Esophagus squamous epithelium (tissue), 4 donors: Measurements from ENCODE around the gene MPC1L.

Experiments
- CTCF ChIP-seq, 6 experiments: fragments of 450-650 bp in 4 of 6; fragments of 200-600 bp in 2 of 6; sonication (generic) in 2 of 6; IDR thresholded peaks; one replicate each; pipeline ENCODE4 v1.5.1; 2016 to 2019; ENCODE audit warnings: antibody characterized with exemption in 6 of 6, mild to moderate bottlenecking in 4 of 6, moderate library complexity in 4 of 6
- POLR2A ChIP-seq, 4 donors: fragments of 450-650 bp; IDR thresholded peaks; one replicate each; pipeline ENCODE4 v1.6.1; 2017; ENCODE audit warnings: antibody characterized with exemption in 4 of 4, mild to moderate bottlenecking in 4 of 4, moderate library complexity in 3 of 4

DNA sequence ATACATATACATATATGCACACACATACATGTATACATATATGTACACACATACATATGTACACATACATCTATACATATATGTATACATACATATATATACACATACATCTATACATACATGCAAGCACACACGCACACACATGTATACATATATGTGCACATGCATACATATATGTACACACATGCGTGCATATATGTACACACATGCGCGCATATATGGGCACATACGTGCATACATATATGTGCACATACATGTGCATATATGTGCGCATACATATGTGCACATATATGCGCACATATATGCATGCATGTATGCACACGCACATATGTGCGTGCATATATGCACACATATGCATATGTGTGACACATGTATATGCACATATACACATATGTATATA lies 7.3 kb upstream of the MPC1L start:
- TF ChIP-seq CTCF (IDR thresholded peaks at IDR 0.05) (no peak), POLR2A (IDR thresholded peaks at IDR 0.05) (no peak)
